ENCODE measurements around the gene RETN.

The RETN gene
- 0 reads per million in 3 donors for total RNA-seq

GRCh38 chr19:7668842-7669241 lies at the start of gene RETN:
RETN (plus strand) TSS chr19:7669049; CDS start chr19:7669327, 278 bp downstream.
- no peak for DNase-seq
- H3K36me3 ChIP-seq (ENCODE audit: control insufficient read depth, insufficient read depth, low read length), result no peaks in the 10 kb centered on the region
- no peaks in the 10 kb centered on the region for H3K9me3 ChIP-seq (ENCODE audit: control insufficient read depth, low read length)
- H3K27ac ChIP-seq (ENCODE audit: insufficient read depth, low read length, poor library complexity, severe bottlenecking), result no peak within 1 kb of the TSS
- no peak within 1 kb of the TSS for H3K4me3 ChIP-seq (ENCODE audit: insufficient read depth, low read depth, low read length, poor library complexity, severe bottlenecking)
- H3K4me1 ChIP-seq (ENCODE audit: control insufficient read depth, insufficient read depth, low read length, poor library complexity, severe bottlenecking), result peaks cover 4% of the 10 kb centered on the region
- H3K27me3 ChIP-seq (replicated peaks; ENCODE audit: control insufficient read depth, insufficient read depth, low read length, poor library complexity, severe bottlenecking), result peaks cover 3% of the 10 kb centered on the region

- no peak overlapping the region for H3K4me3 ChIP-seq (ENCODE audit: insufficient read depth, low read depth, low read length, poor library complexity, severe bottlenecking)
- H3K27me3 ChIP-seq (replicated peaks; ENCODE audit: control insufficient read depth, insufficient read depth, low read length, poor library complexity, severe bottlenecking), result no peaks in the 10 kb centered on the region
- DNase-seq, result no peak
- no peaks in the 10 kb centered on the region for H3K9me3 ChIP-seq (ENCODE audit: control insufficient read depth, low read length)
- H3K4me1 ChIP-seq (ENCODE audit: control insufficient read depth, insufficient read depth, low read length, poor library complexity, severe bottlenecking), result no peaks in the 10 kb centered on the region
- peaks cover 56% of the 10 kb centered on the region for H3K36me3 ChIP-seq (ENCODE audit: control insufficient read depth, insufficient read depth, low read length)
- no peak overlapping the region for H3K27ac ChIP-seq (ENCODE audit: insufficient read depth, low read length, poor library complexity, severe bottlenecking)
These were observed 49.0 kb upstream of the RETN start for GRCh38 chr19:7619671-7620441.

- H3K4me1 ChIP-seq (ENCODE audit: control insufficient read depth, insufficient read depth, low read length, poor library complexity, severe bottlenecking), result no peaks in the 10 kb centered on the region
- H3K4me3 ChIP-seq (ENCODE audit: insufficient read depth, low read depth, low read length, poor library complexity, severe bottlenecking), result no peak overlapping the region
- H3K27me3 ChIP-seq (replicated peaks; ENCODE audit: control insufficient read depth, insufficient read depth, low read length, poor library complexity, severe bottlenecking), result no peaks in the 10 kb centered on the region
- no peak for DNase-seq
- H3K9me3 ChIP-seq (ENCODE audit: control insufficient read depth, low read length), result no peaks in the 10 kb centered on the region
- no peak overlapping the region for H3K27ac ChIP-seq (ENCODE audit: insufficient read depth, low read length, poor library complexity, severe bottlenecking)
- H3K36me3 ChIP-seq (ENCODE audit: control insufficient read depth, insufficient read depth, low read length), result peaks cover 65% of the 10 kb centered on the region
These were observed 48.1 kb upstream of the RETN start for GRCh38 chr19:7620442-7621412.

GRCh38 chr19:7622933-7623685 lies 45.7 kb upstream of the RETN start:
- H3K27me3 ChIP-seq (replicated peaks; ENCODE audit: control insufficient read depth, insufficient read depth, low read length, poor library complexity, severe bottlenecking), result no peaks in the 10 kb centered on the region
- no peaks in the 10 kb centered on the region for H3K9me3 ChIP-seq (ENCODE audit: control insufficient read depth, low read length)
- peaks cover 73% of the 10 kb centered on the region for H3K36me3 ChIP-seq (ENCODE audit: control insufficient read depth, insufficient read depth, low read length)
- DNase-seq, result no peak
- H3K27ac ChIP-seq (ENCODE audit: insufficient read depth, low read length, poor library complexity, severe bottlenecking), result no peak overlapping the region
- H3K4me3 ChIP-seq (ENCODE audit: insufficient read depth, low read depth, low read length, poor library complexity, severe bottlenecking), result no peak overlapping the region
- H3K4me1 ChIP-seq (ENCODE audit: control insufficient read depth, insufficient read depth, low read length, poor library complexity, severe bottlenecking), result peaks cover 7% of the 10 kb centered on the region

- Histone ChIP-seq H3K9me3 (ENCODE audit: control insufficient read depth, low read length) (no peaks in the 10 kb centered on the region), H3K4me3 (ENCODE audit: insufficient read depth, low read depth, low read length, poor library complexity, severe bottlenecking) (no peak overlapping the region), H3K27me3 (replicated peaks; ENCODE audit: control insufficient read depth, insufficient read depth, low read length, poor library complexity, severe bottlenecking) (no peaks in the 10 kb centered on the region), H3K36me3 (ENCODE audit: control insufficient read depth, insufficient read depth, low read length) (peaks cover 71% of the 10 kb centered on the region), H3K27ac (ENCODE audit: insufficient read depth, low read length, poor library complexity, severe bottlenecking) (no peak overlapping the region), H3K4me1 (ENCODE audit: control insufficient read depth, insufficient read depth, low read length, poor library complexity, severe bottlenecking) (peaks cover 16% of the 10 kb centered on the region)
- no peak for DNase-seq
These were observed 44.9 kb upstream of the RETN start for GRCh38 chr19:7623725-7624603.

- Histone ChIP-seq H3K4me3 (ENCODE audit: insufficient read depth, low read depth, low read length, poor library complexity, severe bottlenecking) (no peak overlapping the region), H3K36me3 (ENCODE audit: control insufficient read depth, insufficient read depth, low read length) (peaks cover 64% of the 10 kb centered on the region), H3K27ac (ENCODE audit: insufficient read depth, low read length, poor library complexity, severe bottlenecking) (no peak overlapping the region), H3K4me1 (ENCODE audit: control insufficient read depth, insufficient read depth, low read length, poor library complexity, severe bottlenecking) (peaks cover 16% of the 10 kb centered on the region), H3K27me3 (replicated peaks; ENCODE audit: control insufficient read depth, insufficient read depth, low read length, poor library complexity, severe bottlenecking) (no peaks in the 10 kb centered on the region), H3K9me3 (ENCODE audit: control insufficient read depth, low read length) (no peaks in the 10 kb centered on the region)
- DNase-seq, result no peak
These were observed 44.0 kb upstream of the RETN start for GRCh38 chr19:7624810-7625209.

GRCh38 chr19:7625763-7626372 lies 43.0 kb upstream of the RETN start:
- peaks cover 25% of the 10 kb centered on the region for H3K4me1 ChIP-seq (ENCODE audit: control insufficient read depth, insufficient read depth, low read length, poor library complexity, severe bottlenecking)
- no peak overlapping the region for H3K27ac ChIP-seq (ENCODE audit: insufficient read depth, low read length, poor library complexity, severe bottlenecking)
- no peak for DNase-seq
- H3K9me3 ChIP-seq (ENCODE audit: control insufficient read depth, low read length), result no peaks in the 10 kb centered on the region
- peaks cover 54% of the 10 kb centered on the region for H3K36me3 ChIP-seq (ENCODE audit: control insufficient read depth, insufficient read depth, low read length)
- H3K27me3 ChIP-seq (replicated peaks; ENCODE audit: control insufficient read depth, insufficient read depth, low read length, poor library complexity, severe bottlenecking), result no peaks in the 10 kb centered on the region
- no peak overlapping the region for H3K4me3 ChIP-seq (ENCODE audit: insufficient read depth, low read depth, low read length, poor library complexity, severe bottlenecking)

GRCh38 chr19:7627166-7627565 lies 41.7 kb upstream of the RETN start:
- no peak for DNase-seq
- Histone ChIP-seq H3K9me3 (ENCODE audit: control insufficient read depth, low read length) (no peaks in the 10 kb centered on the region), H3K27me3 (replicated peaks; ENCODE audit: control insufficient read depth, insufficient read depth, low read length, poor library complexity, severe bottlenecking) (no peaks in the 10 kb centered on the region), H3K4me1 (ENCODE audit: control insufficient read depth, insufficient read depth, low read length, poor library complexity, severe bottlenecking) (peaks cover 25% of the 10 kb centered on the region), H3K27ac (ENCODE audit: insufficient read depth, low read length, poor library complexity, severe bottlenecking) (no peak overlapping the region), H3K4me3 (ENCODE audit: insufficient read depth, low read depth, low read length, poor library complexity, severe bottlenecking) (no peak overlapping the region), H3K36me3 (ENCODE audit: control insufficient read depth, insufficient read depth, low read length) (peaks cover 43% of the 10 kb centered on the region)
